ENCODE data around the gene HACD1. TPM values are rescaled to one million over a fixed set of nuclear protein-coding genes. Genes with fewer than 3 reads are reported as not detected.
A peak's percentile ranks its signal among the peaks of the same experiment; 100 is the strongest.

The HACD1 gene
- total and polyA plus RNA-seq, 10 of the 15 experiments (the other 5 are each of a cell fraction or from before 2014, with no cell fraction given): 0.22 to 1.5 (median 0.78) TPM; not detected in 1

- TF ChIP-seq, protein P1, sequence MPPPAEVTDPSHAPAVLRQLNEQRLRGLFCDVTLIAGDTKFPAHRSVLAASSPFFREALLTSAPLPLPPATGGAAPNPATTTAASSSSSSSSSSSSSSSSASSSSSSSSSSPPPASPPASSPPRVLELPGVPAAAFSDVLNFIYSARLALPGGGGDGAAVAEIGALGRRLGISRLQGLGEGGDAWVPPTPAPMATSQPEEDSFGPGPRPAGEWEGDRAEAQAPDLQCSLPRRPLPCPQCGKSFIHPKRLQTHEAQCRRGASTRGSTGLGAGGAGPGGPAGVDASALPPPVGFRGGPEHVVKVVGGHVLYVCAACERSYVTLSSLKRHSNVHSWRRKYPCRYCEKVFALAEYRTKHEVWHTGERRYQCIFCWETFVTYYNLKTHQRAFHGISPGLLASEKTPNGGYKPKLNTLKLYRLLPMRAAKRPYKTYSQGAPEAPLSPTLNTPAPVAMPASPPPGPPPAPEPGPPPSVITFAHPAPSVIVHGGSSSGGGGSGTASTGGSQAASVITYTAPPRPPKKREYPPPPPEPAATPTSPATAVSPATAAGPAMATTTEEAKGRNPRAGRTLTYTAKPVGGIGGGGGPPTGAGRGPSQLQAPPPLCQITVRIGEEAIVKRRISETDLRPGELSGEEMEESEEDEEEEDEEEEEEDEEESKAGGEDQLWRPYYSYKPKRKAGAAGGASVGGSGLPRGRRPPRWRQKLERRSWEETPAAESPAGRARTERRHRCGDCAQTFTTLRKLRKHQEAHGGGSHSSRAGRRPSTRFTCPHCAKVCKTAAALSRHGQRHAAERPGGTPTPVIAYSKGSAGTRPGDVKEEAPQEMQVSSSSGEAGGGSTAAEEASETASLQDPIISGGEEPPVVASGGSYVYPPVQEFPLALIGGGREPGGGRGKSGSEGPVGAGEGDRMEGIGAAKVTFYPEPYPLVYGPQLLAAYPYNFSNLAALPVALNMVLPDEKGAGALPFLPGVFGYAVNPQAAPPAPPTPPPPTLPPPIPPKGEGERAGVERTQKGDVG (CRISPR knock-in tag; IDR thresholded peaks at IDR 0.05): no peak
- TF ChIP-seq HDAC2 (IDR thresholded peaks at IDR 0.05) (no peak), TCF7 (IDR thresholded peaks at IDR 0.05; ENCODE audit: borderline replicate concordance) (no peak), RAD21 (IDR thresholded peaks at IDR 0.05; ENCODE audit: insufficient read depth, low read depth, low read length) (no peak), MXI1 (IDR thresholded peaks at IDR 0.05; ENCODE audit: low read depth, low read length) (peak; percentile 54), RUNX3 (IDR thresholded peaks at IDR 0.05; ENCODE audit: low read length) (peak; percentile 80), CHD1 (IDR thresholded peaks at IDR 0.05; ENCODE audit: low read depth, low read length) (peak; percentile 81; the same call in 1 of the 2 replicates), ATF7 (IDR thresholded peaks at IDR 0.05; ENCODE audit: low read depth) (peak; percentile 46), SREBF1 (IDR thresholded peaks at IDR 0.05; ENCODE audit: low read length) (no peak), ELK1 (IDR thresholded peaks at IDR 0.05; ENCODE audit: low read depth, low read length) (no peak), KDM1A (IDR thresholded peaks at IDR 0.05; ENCODE audit: borderline replicate concordance) (no peak), YBX1 (IDR thresholded peaks at IDR 0.05) (no peak), HSF1 (IDR thresholded peaks at IDR 0.05; ENCODE audit: low read depth, low read length) (0 out of 2 replicates have a peak, but pooled peaks have one; percentile 60)
- TF ChIP-seq, protein P2, sequence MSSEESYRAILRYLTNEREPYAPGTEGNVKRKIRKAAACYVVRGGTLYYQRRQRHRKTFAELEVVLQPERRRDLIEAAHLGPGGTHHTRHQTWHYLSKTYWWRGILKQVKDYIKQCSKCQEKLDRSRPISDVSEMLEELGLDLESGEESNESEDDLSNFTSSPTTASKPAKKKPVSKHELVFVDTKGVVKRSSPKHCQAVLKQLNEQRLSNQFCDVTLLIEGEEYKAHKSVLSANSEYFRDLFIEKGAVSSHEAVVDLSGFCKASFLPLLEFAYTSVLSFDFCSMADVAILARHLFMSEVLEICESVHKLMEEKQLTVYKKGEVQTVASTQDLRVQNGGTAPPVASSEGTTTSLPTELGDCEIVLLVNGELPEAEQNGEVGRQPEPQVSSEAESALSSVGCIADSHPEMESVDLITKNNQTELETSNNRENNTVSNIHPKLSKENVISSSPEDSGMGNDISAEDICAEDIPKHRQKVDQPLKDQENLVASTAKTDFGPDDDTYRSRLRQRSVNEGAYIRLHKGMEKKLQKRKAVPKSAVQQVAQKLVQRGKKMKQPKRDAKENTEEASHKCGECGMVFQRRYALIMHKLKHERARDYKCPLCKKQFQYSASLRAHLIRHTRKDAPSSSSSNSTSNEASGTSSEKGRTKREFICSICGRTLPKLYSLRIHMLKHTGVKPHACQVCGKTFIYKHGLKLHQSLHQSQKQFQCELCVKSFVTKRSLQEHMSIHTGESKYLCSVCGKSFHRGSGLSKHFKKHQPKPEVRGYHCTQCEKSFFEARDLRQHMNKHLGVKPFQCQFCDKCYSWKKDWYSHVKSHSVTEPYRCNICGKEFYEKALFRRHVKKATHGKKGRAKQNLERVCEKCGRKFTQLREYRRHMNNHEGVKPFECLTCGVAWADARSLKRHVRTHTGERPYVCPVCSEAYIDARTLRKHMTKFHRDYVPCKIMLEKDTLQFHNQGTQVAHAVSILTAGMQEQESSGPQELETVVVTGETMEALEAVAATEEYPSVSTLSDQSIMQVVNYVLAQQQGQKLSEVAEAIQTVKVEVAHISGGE (CRISPR knock-in tag; IDR thresholded peaks at IDR 0.05): no peak
- TF ChIP-seq, protein P3, sequence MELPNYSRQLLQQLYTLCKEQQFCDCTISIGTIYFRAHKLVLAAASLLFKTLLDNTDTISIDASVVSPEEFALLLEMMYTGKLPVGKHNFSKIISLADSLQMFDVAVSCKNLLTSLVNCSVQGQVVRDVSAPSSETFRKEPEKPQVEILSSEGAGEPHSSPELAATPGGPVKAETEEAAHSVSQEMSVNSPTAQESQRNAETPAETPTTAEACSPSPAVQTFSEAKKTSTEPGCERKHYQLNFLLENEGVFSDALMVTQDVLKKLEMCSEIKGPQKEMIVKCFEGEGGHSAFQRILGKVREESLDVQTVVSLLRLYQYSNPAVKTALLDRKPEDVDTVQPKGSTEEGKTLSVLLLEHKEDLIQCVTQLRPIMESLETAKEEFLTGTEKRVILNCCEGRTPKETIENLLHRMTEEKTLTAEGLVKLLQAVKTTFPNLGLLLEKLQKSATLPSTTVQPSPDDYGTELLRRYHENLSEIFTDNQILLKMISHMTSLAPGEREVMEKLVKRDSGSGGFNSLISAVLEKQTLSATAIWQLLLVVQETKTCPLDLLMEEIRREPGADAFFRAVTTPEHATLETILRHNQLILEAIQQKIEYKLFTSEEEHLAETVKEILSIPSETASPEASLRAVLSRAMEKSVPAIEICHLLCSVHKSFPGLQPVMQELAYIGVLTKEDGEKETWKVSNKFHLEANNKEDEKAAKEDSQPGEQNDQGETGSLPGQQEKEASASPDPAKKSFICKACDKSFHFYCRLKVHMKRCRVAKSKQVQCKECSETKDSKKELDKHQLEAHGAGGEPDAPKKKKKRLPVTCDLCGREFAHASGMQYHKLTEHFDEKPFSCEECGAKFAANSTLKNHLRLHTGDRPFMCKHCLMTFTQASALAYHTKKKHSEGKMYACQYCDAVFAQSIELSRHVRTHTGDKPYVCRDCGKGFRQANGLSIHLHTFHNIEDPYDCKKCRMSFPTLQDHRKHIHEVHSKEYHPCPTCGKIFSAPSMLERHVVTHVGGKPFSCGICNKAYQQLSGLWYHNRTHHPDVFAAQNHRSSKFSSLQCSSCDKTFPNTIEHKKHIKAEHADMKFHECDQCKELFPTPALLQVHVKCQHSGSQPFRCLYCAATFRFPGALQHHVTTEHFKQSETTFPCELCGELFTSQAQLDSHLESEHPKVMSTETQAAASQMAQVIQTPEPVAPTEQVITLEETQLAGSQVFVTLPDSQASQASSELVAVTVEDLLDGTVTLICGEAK (IDR thresholded peaks at IDR 0.05; ENCODE audit: borderline replicate concordance): no peak
Observed at GRCh38 chr10:17643755-17644484, 26.7 kb upstream of the HACD1 start, which contains the start of gene STAM (continued).

Data from GM12878 (cell line).